SU-DHL-6 (cell line): ENCODE results near the gene MTIF2.

Experiments
- CTCF ChIP-seq: fragments of 200-600 bp; sonication (generic); IDR thresholded peaks from one replicate; pipeline ENCODE4 v1.5.1; 2017; ENCODE audit warnings: antibody characterized with exemption, mild to moderate bottlenecking, low read length, moderate library complexity; ENCODE audit not compliant: insufficient read depth, poor library complexity, severe bottlenecking
- EZH2phosphoT487 ChIP-seq: fragments of 200-600 bp; sonication (generic), shearing (Covaris generic); conservative IDR thresholded peaks from 2 replicates; pipeline ENCODE4 v1.6.1; 2018; ENCODE audit warnings: mild to moderate bottlenecking, antibody characterized with exemption, low read length, moderate library complexity, mixed read lengths

- TF ChIP-seq CTCF: no peak
- TF ChIP-seq EZH2phosphoT487: no peak
Measured at GRCh38 chr2:55301277-55301676, 32.2 kb upstream of the MTIF2 start.
